Astrocyte of the cerebellum (primary cell): ENCODE data around the gene GPR152.
"Not testable (repeated sequence)": the region's sequence is repeated elsewhere in the genome, so short reads cannot be mapped to it uniquely, and the experiment has no call there.

Experiments
- DNase-seq: peaks from one replicate; pipeline ENCODE4 v3.0.0-alpha.2; 2011; ENCODE audit warnings: low read depth
- H3K4me3 ChIP-seq: 2 replicates; pipeline ENCODE4 v1.5.1; 2011; ENCODE audit warnings: mild to moderate bottlenecking, low read depth, low read length, moderate library complexity
- in situ Hi-C: cut with HindIII; loops from 2 replicates; pipeline ENCODE4 v1.10.0; 2017; ENCODE audit warnings: low sequenced_read_pairs
- TF ChIP-seq, protein P1 (sequence below): IDR thresholded peaks from 2 replicates; pipeline ENCODE4 v1.5.1; 2012; ENCODE audit warnings: low read length, low read depth, moderate library complexity, mild to moderate bottlenecking; ENCODE audit errors: missing control alignments

The GPR152 gene

DNA sequence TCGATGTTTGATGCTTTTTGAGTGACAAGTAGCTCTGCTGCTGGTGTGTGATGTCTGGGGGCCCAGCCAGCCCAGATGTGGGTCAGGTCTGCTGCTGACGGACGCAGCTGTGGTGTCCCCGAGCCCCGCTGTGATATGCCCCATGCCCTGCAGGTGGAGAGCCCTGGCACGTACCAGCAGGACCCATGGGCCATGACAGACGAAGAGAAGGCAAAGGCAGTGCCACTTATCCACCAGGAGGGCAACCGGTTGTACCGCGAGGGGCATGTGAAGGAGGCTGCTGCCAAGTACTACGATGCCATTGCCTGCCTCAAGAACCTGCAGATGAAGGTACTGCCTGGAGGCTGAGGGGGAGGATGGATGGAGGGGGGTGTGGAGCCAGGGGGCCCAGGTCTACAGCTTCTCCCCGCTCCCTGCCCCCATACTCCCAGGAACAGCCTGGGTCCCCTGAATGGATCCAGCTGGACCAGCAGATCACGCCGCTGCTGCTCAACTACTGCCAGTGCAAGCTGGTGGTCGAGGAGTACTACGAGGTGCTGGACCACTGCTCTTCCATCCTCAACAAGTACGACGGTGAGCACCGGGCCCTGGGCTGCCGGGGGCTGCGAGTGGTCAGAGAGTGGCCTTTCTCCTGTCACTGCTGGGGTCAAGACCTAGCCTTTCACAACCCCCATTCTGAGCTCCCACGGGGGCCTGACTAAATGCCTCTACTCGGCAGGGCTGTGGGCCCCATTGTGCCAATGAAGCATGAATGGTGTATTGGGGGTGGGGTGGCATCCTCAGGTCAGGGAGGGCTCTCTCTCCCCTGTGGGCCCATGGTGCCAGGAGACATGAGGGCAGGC lies 37.6 kb upstream of the GPR152 start:
- in situ Hi-C loops = no loop called here
- no peak for DNase-seq
- TF ChIP-seq, protein P1, sequence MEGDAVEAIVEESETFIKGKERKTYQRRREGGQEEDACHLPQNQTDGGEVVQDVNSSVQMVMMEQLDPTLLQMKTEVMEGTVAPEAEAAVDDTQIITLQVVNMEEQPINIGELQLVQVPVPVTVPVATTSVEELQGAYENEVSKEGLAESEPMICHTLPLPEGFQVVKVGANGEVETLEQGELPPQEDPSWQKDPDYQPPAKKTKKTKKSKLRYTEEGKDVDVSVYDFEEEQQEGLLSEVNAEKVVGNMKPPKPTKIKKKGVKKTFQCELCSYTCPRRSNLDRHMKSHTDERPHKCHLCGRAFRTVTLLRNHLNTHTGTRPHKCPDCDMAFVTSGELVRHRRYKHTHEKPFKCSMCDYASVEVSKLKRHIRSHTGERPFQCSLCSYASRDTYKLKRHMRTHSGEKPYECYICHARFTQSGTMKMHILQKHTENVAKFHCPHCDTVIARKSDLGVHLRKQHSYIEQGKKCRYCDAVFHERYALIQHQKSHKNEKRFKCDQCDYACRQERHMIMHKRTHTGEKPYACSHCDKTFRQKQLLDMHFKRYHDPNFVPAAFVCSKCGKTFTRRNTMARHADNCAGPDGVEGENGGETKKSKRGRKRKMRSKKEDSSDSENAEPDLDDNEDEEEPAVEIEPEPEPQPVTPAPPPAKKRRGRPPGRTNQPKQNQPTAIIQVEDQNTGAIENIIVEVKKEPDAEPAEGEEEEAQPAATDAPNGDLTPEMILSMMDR = no peak
- H3K4me3 ChIP-seq = no peak overlapping the region

DNA sequence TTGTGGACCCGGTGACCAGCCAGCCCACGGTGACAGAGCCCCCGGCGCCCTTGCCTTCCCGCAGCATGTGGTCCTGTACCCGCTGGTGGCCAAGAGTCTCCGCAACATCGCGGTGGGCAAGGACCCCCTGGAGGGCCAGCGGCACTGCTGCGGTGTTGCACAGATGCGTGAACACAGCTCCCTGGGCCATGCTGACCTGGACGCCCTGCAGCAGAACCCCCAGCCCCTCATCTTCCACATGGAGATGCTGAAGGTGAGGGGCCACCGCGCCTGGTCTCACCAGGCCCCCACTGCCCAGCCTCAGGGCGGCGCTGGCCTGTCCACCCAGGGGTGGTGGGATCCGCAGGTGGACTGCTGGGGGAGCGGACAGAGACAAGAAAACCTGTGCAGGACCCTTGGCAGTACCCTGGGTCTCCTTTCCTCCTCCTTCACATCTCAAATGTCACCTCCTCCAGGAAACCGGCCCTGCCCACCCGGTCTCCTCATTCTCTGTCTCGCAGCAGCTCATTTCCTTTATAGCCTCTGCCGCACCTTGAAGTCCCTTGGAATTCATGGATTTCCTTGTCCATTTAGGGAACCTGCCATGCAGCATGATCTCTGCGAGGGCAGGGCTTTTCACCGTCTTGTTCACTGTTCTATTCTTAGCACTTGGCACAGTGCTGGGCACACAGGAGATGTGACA lies 36.8 kb upstream of the GPR152 start:
- H3K4me3 ChIP-seq = no peak overlapping the region
- no peak for DNase-seq
- TF ChIP-seq, protein P1 = no peak
- in situ Hi-C loops = no loop called here

DNA sequence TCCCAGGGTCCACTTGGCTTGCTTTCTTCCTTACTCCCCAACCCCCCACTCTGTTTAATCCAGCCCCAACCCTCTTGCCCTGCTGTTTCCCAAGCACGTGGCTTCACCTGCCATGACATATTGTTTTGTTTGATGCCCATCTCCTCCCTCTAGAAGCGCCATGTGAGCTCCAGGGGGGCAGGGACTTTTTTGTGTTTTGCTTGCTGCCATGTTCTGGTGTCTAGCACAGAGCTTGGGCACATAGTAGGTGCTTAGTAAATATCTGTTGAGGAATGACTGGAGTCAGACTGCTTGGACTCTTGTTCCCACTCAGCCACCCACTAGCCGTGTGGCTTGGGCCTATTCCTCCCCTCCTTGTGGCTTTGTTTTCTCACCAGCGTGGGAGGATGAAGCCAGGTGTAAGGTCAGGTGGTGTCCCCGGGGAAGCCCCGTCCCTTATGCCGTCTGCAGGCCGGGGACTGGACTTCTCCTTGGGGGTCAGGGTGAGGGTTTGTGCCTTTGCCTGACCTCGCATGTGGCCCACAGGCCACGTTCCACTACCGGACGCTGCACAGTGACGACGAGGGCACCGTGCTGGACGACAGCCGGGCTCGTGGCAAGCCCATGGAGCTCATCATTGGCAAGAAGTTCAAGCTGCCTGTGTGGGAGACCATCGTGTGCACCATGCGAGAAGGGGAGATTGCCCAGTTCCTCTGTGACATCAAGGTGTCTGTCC lies 34.1 kb upstream of the GPR152 start:
- DNase-seq = no peak
- TF ChIP-seq, protein P1 = no peak
- no peak overlapping the region for H3K4me3 ChIP-seq
- in situ Hi-C loops = no loop called here

DNA sequence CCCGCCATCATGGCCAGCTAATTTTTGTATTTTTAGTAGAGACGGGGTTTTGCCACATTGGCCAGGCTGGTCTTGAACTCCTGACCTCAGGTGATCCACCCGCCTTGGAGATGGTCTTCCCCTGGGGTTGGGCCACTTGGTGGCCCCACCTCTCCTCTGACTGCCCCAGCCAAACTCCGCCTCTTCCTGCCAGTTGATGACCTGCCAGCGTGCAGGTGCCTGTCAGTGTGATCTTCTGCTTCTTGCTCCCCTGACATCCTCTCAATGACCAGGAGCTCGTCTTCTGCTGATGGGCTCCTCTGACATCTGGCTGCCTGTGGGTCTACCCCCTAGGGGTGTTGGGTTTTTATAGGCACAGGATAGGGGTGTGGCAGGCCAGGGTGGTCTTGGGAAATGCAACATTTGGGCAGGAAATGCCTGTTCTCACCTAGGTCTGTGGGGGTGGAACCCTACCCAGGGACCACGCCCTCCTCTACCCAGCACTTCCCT lies 33.4 kb upstream of the GPR152 start:
- in situ Hi-C loops = not testable (repeated sequence)

DNA sequence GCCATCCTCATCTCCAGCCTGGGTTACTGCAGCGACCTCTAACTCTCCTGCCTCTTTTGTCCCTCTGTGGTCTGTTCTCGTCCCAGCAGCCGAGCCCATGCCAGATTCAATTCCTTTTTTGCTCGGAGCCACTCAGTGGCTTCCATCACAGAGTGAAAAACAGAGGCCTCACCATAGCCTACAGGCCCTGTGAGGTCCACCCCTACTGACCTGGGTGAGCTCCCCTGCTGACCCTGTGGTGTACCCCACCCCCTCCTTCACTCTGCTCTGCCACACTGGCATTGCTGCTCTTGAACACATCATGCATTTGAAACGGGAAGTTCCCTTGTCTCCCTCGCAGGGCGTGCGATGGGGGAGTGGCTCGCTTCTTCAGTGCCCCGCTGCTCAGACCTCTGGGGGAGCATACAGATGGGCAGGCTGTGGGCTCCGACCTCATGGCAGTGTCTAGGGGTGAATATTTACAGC lies 32.4 kb upstream of the GPR152 start:
- DNase-seq = no peak
- TF ChIP-seq, protein P1 = no peak
- in situ Hi-C loops = no loop called here
- no peak overlapping the region for H3K4me3 ChIP-seq

More for the DNA sequence above, 33.4 kb upstream of the GPR152 start:
- not testable (repeated sequence) for H3K4me3 ChIP-seq, DNase-seq

GRCh38 chr11:67483831-67484665 lies 31.5 kb upstream of the GPR152 start:
- TF ChIP-seq, protein P1 = no peak
- peak overlapping the region; percentile 49 for H3K4me3 ChIP-seq
- DNase-seq = no peak
- in situ Hi-C loops = no loop called here
